ENCODE measurements around the gene CD300LF.

The CD300LF gene

GRCh38 chr17:74712756-74713155 lies at the start of gene CD300LF:
Gene CD300LF, minus strand, starts transcription at chr17:74712923. Its CDS starts 57 bp downstream, at chr17:74712866.
- no peak within 1 kb of the TSS for H3K4me3 ChIP-seq (ENCODE audit: control insufficient read depth, low read depth, low read length)
- no peak for DNase-seq (ENCODE audit: low read depth)
- TF ChIP-seq CTCF (IDR thresholded peaks at IDR 0.05; ENCODE audit: control insufficient read depth, insufficient read depth, low read depth, low read length, missing control alignments) = no peak

GRCh38 chr17:74761931-74762330 lies 49.2 kb upstream of the CD300LF start:
- TF ChIP-seq CTCF (IDR thresholded peaks at IDR 0.05; ENCODE audit: control insufficient read depth, insufficient read depth, low read depth, low read length, missing control alignments) = no peak
- DNase-seq (ENCODE audit: low read depth) = no peak
- H3K4me3 ChIP-seq (ENCODE audit: control insufficient read depth, low read depth, low read length) = no peak overlapping the region

- no peak for DNase-seq (ENCODE audit: low read depth)
- TF ChIP-seq CTCF (IDR thresholded peaks at IDR 0.05; ENCODE audit: control insufficient read depth, insufficient read depth, low read depth, low read length, missing control alignments) = no peak
These were observed 48.7 kb upstream of the CD300LF start for GRCh38 chr17:74761419-74761818.

GRCh38 chr17:74760404-74761105 lies 47.8 kb upstream of the CD300LF start:
- H3K4me3 ChIP-seq (ENCODE audit: control insufficient read depth, low read depth, low read length) = no peak overlapping the region
- TF ChIP-seq CTCF (IDR thresholded peaks at IDR 0.05; ENCODE audit: control insufficient read depth, insufficient read depth, low read depth, low read length, missing control alignments) = no peak
- no peak for DNase-seq (ENCODE audit: low read depth)

More at GRCh38 chr17:74761419-74761818, 48.7 kb upstream of the CD300LF start:
- no peak overlapping the region for H3K4me3 ChIP-seq (ENCODE audit: control insufficient read depth, low read depth, low read length)

- TF ChIP-seq CTCF (IDR thresholded peaks at IDR 0.05; ENCODE audit: control insufficient read depth, insufficient read depth, low read depth, low read length, missing control alignments) = no peak
- H3K4me3 ChIP-seq (ENCODE audit: control insufficient read depth, low read depth, low read length) = no peak overlapping the region
- DNase-seq (ENCODE audit: low read depth) = no peak
These were observed 47.2 kb upstream of the CD300LF start for GRCh38 chr17:74759941-74760340.

GRCh38 chr17:74759243-74759801 lies 46.6 kb upstream of the CD300LF start:
- no peak for DNase-seq (ENCODE audit: low read depth)
- TF ChIP-seq CTCF (IDR thresholded peaks at IDR 0.05; ENCODE audit: control insufficient read depth, insufficient read depth, low read depth, low read length, missing control alignments) = no peak
- H3K4me3 ChIP-seq (ENCODE audit: control insufficient read depth, low read depth, low read length) = no peak overlapping the region
